ENCODE measurements around the gene PFN1. TPM values are rescaled to one million over a fixed set of nuclear protein-coding genes. Genes with fewer than 3 reads are reported as not detected.

PFN1 gene
- total and polyA plus RNA-seq, 2 donors from 2014 or later: 496 to 614 TPM

DNA sequence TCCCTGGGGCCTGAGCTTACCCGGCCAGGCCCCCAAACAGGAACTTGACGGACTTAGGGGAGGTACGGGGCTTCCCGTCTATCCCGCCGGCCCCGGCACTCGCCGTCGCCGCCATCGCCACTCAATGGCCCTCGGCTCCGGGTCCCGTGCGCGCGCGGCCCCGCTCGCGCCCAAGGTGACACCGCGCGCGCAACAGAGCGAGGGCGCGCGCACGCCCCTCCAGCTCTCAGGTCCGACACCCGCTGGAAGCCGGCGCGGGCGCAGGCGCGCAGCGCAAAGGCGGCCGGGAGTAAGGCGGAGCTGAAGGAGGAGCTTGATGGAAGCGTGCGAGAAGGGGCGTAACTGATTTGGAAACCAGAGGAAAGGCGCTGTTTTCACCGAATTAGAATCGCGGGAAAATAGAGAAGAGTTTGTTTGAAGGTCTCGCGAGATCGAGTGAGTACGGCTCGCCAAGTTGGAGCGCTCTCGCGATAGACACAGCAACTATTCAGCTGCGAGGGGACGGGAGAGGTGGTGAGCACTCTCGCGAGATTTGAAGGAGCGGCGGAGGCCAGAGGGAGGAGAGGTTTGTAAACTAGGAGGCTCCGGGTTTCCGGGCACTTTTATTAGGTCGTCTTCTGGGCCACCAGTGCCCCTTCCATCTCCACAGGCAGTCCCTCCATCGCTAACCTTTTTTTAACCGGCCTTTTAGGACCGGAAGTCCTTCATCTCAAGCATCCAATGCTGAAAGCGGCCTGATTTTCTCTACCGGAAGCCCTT, 8.4 kb downstream of the PFN1 start, which contains the start of the genes RNF167 and SLC25A11:
Gene RNF167 (plus strand): TSS at position 473 of the 759 bp plus-strand sequence. CDS start 642 bp downstream, outside the sequence.
Gene SLC25A11 (minus strand): TSS at position 251 of the 759 bp plus-strand sequence. CDS start 136 bp downstream, at position 115.
- Histone ChIP-seq H3K4me1 (ENCODE audit: control insufficient read depth in 2 of 3, insufficient read depth in 2 of 3, low read depth in 1 of 3, low read length in 3 of 3) (peaks cover 5 to 29% (median 18%) of the 10 kb centered on the region in 3 donors), H3K9ac (ENCODE audit: low read length in 3 of 3) (peak within 1 kb of the TSS; percentile 45 to 96 (median 68)), H3K4me3 (ENCODE audit: low read length in 3 of 3) (peak within 1 kb of the TSS; percentile 80 to 95 (median 84)), H3K27me3 (ENCODE audit: control insufficient read depth, insufficient read depth, low read length) (no peaks in the 10 kb centered on the region), H3K36me3 (ENCODE audit: control insufficient read depth in 2 of 3, insufficient read depth in 3 of 3, low read length in 3 of 3) (peaks cover 0 to 36% (median 19%) of the 10 kb centered on the region in 3 donors), H3K27ac (ENCODE audit: low read depth in 2 of 2, low read length in 2 of 2) (peak within 1 kb of the TSS; percentile 86 to 87), H3K9me3 (ENCODE audit: control insufficient read depth in 2 of 3, insufficient read depth in 1 of 3, low read length in 3 of 3) (no peaks in the 10 kb centered on the region)
- intact Hi-C loops (cut with DNase I): no loop called here
- DNase-seq: peak; percentile 98 to 100 (median 98)
- TF ChIP-seq, protein P1, sequence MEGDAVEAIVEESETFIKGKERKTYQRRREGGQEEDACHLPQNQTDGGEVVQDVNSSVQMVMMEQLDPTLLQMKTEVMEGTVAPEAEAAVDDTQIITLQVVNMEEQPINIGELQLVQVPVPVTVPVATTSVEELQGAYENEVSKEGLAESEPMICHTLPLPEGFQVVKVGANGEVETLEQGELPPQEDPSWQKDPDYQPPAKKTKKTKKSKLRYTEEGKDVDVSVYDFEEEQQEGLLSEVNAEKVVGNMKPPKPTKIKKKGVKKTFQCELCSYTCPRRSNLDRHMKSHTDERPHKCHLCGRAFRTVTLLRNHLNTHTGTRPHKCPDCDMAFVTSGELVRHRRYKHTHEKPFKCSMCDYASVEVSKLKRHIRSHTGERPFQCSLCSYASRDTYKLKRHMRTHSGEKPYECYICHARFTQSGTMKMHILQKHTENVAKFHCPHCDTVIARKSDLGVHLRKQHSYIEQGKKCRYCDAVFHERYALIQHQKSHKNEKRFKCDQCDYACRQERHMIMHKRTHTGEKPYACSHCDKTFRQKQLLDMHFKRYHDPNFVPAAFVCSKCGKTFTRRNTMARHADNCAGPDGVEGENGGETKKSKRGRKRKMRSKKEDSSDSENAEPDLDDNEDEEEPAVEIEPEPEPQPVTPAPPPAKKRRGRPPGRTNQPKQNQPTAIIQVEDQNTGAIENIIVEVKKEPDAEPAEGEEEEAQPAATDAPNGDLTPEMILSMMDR (IDR thresholded peaks at IDR 0.05; ENCODE audit: borderline replicate concordance, extremely low read depth, insufficient read depth): peak; percentile 14
- peak; percentile 85 for FAIRE-seq

DNA sequence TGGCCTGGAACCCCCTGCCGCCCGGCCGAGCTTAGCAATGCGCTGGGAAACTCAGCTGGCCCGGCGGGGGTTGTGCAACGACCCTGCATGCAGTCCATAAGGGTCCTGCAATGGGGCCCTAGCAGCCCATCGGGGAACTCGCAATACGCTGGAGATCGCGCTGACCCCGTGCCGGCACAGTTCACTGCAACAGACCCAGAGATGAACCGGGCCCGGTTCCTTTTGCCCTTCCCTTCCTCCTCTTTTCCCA, 8.9 kb downstream of the PFN1 start:
- Histone ChIP-seq H3K27ac (ENCODE audit: low read depth in 2 of 2, low read length in 2 of 2) (peak overlapping the region; percentile 86 to 87), H3K4me3 (ENCODE audit: low read length in 3 of 3) (peak overlapping the region; percentile 80 to 95 (median 81)), H3K27me3 (ENCODE audit: control insufficient read depth, insufficient read depth, low read length) (no peaks in the 10 kb centered on the region), H3K9me3 (ENCODE audit: control insufficient read depth in 2 of 3, insufficient read depth in 1 of 3, low read length in 3 of 3) (no peaks in the 10 kb centered on the region), H3K9ac (ENCODE audit: low read length in 3 of 3) (peak overlapping the region; percentile 45 to 96 (median 67)), H3K36me3 (ENCODE audit: control insufficient read depth in 2 of 3, insufficient read depth in 3 of 3, low read length in 3 of 3) (peaks cover 0 to 32% (median 17%) of the 10 kb centered on the region in 3 donors), H3K4me1 (ENCODE audit: control insufficient read depth in 2 of 3, insufficient read depth in 2 of 3, low read depth in 1 of 3, low read length in 3 of 3) (peaks cover 5 to 26% (median 18%) of the 10 kb centered on the region in 3 donors)
- FAIRE-seq: no peak
- DNase-seq: peak in 3 of 5 donors; percentile 44 to 86 (median 54)
- TF ChIP-seq, protein P1 (IDR thresholded peaks at IDR 0.05; ENCODE audit: borderline replicate concordance, extremely low read depth, insufficient read depth): no peak
- intact Hi-C loops (cut with DNase I): no loop called here

DNA sequence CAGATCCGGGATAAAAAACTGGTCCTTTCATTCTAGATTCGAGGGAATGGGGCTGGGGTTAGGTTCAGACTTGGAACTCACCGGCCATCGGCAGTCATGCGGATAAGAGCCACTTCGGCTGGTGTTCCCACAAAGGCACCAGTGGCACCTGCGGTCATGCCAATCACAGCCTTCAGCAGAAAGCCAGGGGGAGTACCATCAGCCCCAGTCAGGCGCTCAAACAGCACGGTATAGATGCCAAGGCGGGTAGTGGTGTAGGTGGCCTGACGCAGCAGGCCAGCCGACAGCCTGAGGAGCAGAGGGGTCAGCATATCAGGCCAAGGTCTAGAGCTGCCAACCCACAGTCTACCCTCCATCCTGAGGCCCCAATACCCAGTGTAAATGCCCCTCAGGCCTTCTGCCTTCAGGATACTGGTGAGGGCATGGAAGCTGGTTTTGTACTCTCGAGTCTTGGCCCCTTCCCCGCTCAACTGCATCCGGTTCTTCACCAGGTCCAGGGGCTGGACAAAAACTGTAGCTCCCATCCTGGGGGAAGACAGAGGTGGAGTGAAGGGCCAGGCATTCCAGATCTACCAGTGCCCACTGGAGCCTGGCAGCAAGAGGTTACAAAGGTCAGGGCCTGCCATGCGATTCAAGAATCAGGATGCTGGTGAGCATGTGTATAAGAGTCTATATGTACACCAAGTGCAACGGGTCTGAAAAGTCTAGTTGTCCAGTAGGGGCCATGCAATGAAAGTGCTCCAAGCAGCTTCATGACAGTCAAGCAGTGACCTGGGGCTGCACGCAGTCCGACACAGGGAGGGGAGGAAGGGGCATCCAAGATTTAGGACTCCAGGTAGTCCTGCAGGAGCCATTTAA, 9.4 kb downstream of the PFN1 start:
- H3K27me3 ChIP-seq (ENCODE audit: control insufficient read depth, insufficient read depth, low read length): no peaks in the 10 kb centered on the region
- TF ChIP-seq, protein P1 (IDR thresholded peaks at IDR 0.05; ENCODE audit: borderline replicate concordance, extremely low read depth, insufficient read depth): no peak
- DNase-seq: peak in 2 of 5 donors; percentile 51 to 57
- peaks cover 0 to 26% (median 15%) of the 10 kb centered on the region in 3 donors for H3K36me3 ChIP-seq (ENCODE audit: control insufficient read depth in 2 of 3, insufficient read depth in 3 of 3, low read length in 3 of 3)
- peak overlapping the region; percentile 86 to 87 for H3K27ac ChIP-seq (ENCODE audit: low read depth in 2 of 2, low read length in 2 of 2)
- peak overlapping the region; percentile 80 to 95 (median 81) for H3K4me3 ChIP-seq (ENCODE audit: low read length in 3 of 3)
- no peak for FAIRE-seq
- H3K9ac ChIP-seq (ENCODE audit: low read length in 3 of 3): peak overlapping the region; percentile 45 to 96 (median 67)
- peaks cover 5 to 32% (median 18%) of the 10 kb centered on the region in 3 donors for H3K4me1 ChIP-seq (ENCODE audit: control insufficient read depth in 2 of 3, insufficient read depth in 2 of 3, low read depth in 1 of 3, low read length in 3 of 3)
- intact Hi-C loops (cut with DNase I): no loop called here
- no peaks in the 10 kb centered on the region for H3K9me3 ChIP-seq (ENCODE audit: control insufficient read depth in 2 of 3, insufficient read depth in 1 of 3, low read length in 3 of 3)
